Measurements from ENCODE around the gene ZBTB20.

ZBTB20 gene

DNA sequence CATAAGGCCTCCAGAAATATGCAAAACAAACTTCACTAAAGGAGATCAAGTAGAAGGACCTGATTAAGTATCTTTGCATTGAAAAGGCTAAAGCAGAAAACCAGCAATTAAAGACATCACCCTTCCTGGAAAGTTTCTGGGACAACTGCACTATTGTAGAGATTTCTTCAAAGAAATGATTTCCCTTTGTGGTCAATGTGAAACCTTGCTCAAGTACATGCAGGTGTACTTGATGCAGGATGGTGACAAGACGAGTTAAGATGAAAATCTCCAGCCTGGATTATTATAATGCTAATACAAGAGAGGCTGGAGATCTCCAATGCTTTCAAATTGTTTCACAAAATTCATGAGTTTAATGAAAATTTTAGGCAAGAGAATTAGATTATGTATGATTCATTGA lies 644.9 kb downstream of the ZBTB20 start:
- no peak for DNase-seq

DNA sequence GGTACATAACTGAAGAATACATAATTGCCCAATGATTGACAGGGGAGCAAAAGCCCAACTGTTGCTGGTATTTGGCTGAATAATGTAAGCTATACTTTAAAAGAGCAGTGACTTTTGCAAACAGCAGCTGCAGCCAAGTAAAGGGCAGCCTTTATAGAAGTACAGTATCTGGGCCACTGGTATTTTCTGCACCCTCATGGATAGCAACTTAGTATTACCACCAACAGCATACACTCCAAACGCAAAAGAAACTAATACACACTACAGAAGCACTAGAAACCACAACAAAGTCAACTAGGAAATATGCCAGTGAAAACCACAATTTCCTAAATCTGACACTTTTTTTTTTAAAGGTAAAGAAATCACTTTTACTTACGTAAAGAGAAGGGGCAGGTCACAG lies 647.1 kb downstream of the ZBTB20 start:
- no peak for DNase-seq

DNA sequence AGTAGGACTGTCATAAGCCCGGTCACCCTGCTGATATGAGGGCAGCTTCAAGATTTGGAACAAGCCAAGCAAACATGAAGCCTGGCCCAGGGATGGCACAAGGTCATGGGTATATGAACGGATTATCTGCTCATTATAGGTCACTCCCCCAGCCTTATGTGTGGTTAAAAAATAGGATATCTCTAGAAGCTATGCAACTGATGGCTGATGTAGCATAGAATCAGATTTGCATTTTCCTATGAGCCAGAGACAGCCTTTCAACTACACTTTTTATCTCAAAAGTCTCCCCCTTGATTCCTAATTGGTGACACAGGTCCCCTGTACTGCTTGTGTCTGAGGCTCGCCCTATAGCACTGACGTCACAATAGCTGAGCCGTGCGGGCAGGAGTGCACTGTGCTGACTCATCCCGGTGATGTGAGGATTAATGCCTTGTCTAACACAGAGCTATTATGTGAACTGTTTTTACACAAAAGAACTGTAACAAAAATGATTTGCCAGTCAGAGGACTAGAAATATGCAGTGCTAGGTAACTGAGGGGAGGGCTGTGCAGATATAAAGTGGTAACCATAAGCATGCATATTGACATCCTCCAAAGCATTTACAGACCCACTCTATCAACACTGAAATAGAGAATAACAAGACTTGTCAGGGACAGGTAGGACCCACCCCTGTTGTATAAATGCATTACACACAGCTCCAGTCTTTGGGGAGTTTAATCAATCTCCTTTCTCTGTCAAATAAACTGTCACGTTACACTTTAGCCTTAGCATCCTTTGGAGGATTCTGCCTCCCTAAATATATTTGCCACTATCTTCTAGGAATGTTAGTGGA lies 648.3 kb downstream of the ZBTB20 start:
- DNase-seq = no peak

DNA sequence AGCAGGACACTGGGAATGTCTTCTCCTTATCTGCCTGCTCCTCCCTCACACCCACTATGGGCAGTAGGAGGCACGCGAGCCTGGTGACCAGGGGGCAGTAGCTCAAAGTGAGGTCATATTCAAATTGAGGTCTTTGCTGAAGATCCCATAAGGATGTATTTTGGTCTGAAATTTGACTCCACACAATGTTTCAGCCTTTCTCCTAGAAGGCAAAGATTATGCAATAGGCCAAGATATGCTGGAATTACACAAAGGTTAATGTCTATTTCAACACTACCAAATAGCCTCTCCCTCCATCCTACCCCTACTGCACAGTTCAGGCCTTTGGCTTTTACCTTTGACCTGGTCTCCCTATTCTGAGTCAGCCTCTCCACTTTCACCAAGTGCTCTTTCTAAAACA lies 650.2 kb downstream of the ZBTB20 start:
- no peak for DNase-seq

GRCh38 chr3:114496466-114496865 lies 650.6 kb downstream of the ZBTB20 start:
- no peak for DNase-seq

- no peak for DNase-seq
Measured at GRCh38 chr3:114496021-114496434, 651.1 kb downstream of the ZBTB20 start.

DNA sequence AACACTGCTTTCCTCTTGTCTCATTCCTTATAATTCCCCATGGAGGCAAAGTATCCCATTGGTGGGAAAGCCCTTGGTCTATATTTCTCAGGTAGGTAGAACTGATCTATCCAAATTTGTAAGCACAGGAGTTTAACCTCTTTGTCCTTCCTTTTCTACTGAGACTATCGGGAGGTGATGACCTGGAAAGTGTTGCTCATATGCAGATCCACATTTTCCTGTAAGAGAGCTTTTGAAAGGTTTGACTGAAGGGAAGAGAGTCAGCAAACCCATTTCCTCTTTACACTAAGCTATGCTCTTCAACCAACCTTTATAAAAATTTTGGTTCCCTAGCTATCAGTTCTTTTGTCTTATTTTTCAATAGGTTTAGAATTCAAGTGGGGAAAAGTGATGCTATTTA lies 652.6 kb downstream of the ZBTB20 start:
- no peak for DNase-seq

DNA sequence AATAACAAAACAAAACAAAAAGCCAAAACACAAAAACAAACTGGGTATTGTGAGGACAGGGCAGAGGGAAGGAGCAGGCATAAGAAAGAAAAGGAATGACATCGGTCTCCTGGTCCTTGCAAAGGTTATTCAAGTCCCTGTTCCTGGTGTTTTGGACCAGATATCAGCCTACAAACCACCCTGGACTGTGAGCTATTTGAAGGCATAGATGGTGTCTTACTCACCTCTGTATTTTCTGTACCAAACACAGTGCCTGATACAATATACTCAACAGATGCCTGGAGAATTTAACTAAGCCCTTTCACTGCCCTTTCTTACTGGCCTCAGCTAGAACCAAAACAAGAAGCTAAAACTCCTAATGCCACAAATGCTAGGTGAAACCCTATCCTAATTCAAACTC lies 656.3 kb downstream of the ZBTB20 start:
- no peak for DNase-seq

DNA sequence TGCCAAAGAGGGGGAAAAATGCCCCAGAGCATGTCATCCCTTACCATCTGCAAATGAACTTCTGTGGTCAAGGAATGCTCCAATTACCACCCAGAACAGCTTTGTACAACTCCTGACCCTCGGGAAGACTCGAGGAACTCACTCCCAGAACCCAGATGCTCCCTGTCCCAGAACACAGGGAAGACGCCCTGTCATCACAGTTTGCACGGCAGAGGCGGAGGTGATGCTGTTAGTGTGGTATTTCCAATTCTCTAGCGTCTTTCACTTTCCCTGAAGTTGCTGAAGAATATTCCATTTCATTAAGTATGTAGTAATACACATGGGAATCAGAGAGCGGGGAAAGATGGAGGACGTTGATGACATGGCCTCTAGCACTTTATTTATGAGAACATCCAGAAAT lies 659.6 kb downstream of the ZBTB20 start:
- DNase-seq = no peak

DNA sequence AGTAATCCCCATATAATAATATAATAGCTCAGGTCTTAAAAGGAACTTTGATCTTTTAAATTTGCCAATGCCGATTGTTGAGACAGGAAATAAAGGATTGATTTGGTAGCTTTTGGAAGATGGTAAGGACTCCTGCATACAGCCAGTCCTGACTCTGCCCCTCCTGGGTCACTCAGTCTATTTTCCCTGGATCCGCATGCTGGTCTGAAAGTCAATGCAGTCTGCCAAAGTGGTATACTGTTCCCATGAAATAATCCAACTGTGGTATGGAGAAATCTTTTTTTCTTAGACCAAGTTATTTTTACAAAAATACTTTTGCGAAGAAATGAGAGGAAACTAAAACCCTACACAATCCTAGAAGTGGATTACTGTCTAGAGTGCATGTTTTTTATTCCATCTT lies 662.2 kb downstream of the ZBTB20 start:
- DNase-seq = no peak

GRCh38 chr3:114481113-114481512 lies 666.0 kb downstream of the ZBTB20 start:
- DNase-seq = no peak

- no peak for DNase-seq
Measured at GRCh38 chr3:114480442-114480841, 666.6 kb downstream of the ZBTB20 start.

- no peak for DNase-seq
Measured at GRCh38 chr3:114478801-114479200, 668.3 kb downstream of the ZBTB20 start.

DNA sequence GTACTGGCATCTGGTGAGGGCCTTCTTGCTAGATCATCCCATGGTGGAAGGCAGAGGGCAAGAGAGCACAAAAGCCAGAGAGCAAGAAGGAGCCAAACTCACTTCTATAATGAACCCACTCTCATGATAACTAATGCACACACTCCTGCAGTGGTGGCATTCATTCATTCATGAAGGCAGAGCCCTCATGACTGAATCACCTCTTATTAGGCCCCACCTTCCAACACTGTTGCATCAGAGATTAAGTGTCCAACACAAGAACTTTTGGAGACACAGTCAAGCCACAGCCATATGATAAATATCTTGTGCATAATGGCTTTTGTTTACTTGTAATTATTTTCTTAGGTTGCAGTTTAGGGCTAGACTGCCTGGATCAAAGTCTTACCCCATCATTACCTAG lies 670.6 kb downstream of the ZBTB20 start:
- no peak for DNase-seq

GRCh38 chr3:114471478-114471877 lies 675.6 kb downstream of the ZBTB20 start:
- no peak for DNase-seq

DNA sequence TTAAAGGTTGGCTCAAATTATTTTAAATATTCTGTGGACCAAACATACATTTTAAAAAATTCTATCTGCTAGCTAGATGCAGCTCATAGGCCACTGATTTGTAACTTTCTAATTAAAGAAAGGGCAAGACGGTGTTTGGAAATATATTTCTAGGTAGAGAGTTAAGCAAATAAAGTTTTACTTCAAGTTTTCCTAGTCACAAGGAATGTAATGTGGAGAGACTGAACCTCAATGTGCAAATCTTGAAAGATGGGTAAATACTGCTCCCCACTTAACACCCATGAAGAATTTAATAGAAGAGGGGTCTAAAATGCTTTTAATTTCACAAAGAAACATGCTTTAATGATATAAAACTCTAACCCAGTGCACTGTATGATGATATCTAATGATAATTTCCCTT lies 678.0 kb downstream of the ZBTB20 start:
- DNase-seq = no peak

DNA sequence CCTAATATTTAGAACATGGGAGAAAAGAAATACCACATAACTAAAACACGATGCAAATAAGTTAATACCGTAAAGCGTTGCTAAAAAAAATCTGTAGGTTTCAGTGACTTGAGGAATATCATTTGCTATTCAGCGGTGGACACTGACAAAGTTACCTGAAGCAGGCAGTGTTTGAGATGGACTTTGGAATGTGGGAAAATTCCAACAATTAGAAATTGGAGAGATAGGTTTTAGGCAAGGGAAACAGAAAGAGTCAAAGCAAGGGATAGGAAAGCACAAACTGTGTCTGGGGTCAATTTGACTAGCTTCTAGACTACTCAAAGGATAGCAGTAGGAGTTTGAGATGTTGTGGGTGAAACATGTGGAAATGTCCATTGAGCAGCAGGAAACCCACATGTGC lies 680.3 kb downstream of the ZBTB20 start:
- no peak for DNase-seq

DNA sequence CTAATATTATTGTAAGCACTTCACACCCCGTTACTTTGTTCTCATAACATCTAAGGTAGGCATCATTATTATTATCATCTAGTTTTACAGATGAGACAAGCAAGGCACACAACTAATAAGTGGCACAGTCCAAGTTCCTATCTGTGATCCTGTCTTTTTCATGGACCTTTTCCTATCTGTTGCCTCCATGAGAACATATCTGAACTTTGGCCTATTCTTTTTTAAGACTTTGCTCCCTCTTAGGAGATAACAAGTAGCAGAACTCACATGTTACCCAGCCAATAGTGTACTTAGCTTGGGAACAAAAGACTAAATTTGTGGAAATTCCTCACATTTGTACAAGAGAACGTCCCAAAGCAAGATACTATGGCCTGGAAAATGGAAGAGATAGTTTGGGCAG lies 680.8 kb downstream of the ZBTB20 start:
- no peak for DNase-seq

DNA sequence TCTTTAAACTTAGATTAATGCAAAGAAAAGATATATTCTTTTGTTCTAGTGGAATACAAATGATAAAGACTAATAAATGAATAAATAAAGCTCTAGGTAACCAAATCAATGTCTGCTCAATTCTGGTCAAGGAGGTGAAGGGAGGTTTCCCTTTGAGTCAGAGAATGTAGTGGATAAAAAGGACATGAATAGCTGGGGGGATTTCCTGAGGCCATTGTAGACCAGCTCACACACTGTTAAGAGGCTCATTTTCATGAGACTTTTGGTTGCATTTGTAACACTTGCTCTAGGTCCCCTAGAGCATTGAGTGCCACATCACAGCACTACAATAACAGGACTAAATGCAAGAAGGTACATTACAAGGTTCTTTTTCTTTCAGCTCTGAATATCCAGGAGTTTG lies 682.5 kb downstream of the ZBTB20 start:
- DNase-seq = no peak

- DNase-seq = no peak
Measured at GRCh38 chr3:114462750-114463149, 684.3 kb downstream of the ZBTB20 start.

DNA sequence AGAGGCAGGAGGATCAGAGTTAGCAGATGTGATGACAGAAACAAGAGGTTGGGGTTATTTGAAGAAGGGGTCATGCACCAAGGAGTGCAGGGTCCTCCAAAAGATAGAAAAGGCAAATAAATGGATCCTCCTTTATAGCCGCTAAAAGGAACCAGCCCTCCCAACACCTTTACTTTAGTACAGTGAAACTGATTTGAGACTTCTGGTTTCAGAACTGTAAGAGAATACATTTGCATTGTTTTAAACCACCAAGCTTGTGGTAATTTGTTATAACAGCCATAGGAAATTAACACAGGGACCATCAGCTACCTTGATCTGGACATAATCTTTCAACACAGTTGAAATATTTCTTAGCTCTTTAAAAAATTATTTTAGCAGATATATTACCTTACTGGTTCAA lies 686.6 kb downstream of the ZBTB20 start:
- DNase-seq = no peak

DNA sequence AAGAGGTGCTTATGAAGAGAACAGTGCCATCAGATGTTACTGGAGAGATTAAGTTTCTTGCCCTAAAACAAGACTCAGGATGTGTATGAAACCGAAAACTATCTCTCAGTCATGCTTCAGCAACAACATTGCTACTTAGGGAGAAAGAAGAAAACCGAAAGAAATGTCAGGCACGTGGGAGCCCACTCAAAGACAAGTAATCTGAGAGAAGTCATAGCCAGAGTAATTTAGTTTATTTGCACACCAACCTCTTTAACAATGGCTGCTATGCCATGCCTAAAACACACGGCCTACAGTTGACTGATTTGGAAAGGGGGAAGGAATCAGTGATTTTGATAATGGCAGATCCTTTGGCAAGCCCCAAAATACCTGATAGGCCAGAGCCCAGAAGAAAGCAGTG lies 690.3 kb downstream of the ZBTB20 start:
- DNase-seq = no peak

GRCh38 chr3:114455432-114455831 lies 691.7 kb downstream of the ZBTB20 start:
- no peak for DNase-seq

DNA sequence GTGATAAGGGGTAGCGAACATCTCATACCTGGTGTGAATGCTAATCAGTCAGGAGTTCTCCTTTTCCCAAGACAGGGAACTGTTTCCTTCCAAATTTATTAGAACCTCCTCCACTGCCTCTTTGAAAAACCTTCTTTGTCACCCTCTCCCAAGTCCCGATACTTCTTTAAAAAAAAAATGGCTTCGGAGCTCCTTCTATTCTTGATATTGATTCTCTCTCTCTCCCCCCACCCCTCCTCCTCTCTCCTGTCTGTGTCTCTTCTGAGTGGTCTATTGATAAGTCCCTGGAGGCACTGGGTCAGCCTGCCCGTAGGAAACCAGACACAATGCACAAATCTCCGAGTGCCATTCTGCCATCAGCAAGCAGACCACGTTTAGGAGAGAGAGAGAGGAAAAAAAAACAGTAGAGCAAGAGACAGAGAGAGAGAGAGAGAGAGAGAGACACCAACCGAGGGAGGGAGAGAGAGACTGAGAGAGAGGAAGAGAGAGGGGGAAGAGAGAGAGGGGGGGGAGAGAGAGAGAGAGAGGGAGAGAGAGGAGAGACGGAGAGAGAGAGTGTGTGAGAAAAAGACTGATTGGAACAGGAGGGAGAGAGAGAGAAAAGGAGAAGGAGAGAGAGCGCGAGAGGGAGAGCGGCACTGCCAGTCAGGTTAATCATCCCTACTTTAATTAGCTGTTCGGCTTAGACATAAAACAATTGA lies 692.4 kb downstream of the ZBTB20 start:
- no peak for DNase-seq

GRCh38 chr3:114453361-114453780 lies 693.7 kb downstream of the ZBTB20 start:
- no peak for DNase-seq
